T47D (cell line): ENCODE data around the gene FAAH.

Source experiments
- DNase-seq, 2 experiments: peaks; one replicate each; pipeline versions ENCODE4 v3.0.0 to v3.0.0-alpha.2; 2011 to 2012; ENCODE audit warnings: low read depth in 1 of 2, low spot score in 1 of 2
- JUND ChIP-seq: IDR thresholded peaks from 2 replicates; pipeline ENCODE4 v1.6.1; 2012; ENCODE audit warnings: low read depth
- in situ Hi-C: cut with HindIII; loops from 2 replicates; pipeline ENCODE4 v1.10.0; 2016; ENCODE audit warnings: low sequenced_read_pairs, low pct_unique_long_range_greater_than_20kb

FAAH gene

GRCh38 chr1:46413596-46413985 is 19.5 kb downstream of the FAAH start:
- DNase-seq = no peak
- in situ Hi-C loops = no loop called here
- no peak for TF ChIP-seq JUND

GRCh38 chr1:46415514-46415913 is 21.4 kb downstream of the FAAH start:
- no peak for DNase-seq
- no peak for TF ChIP-seq JUND
- in situ Hi-C loops = no loop called here

- in situ Hi-C loops = no loop called here
- DNase-seq = no peak
These were observed 24.9 kb downstream of the FAAH start for GRCh38 chr1:46418976-46419375.

GRCh38 chr1:46420533-46420915 is 26.4 kb downstream of the FAAH start:
- no peak for TF ChIP-seq JUND
- no peak for DNase-seq
- in situ Hi-C loops = no loop called here

More at GRCh38 chr1:46418976-46419375, 24.9 kb downstream of the FAAH start:
- TF ChIP-seq JUND = no peak

GRCh38 chr1:46421739-46422138 is 27.6 kb downstream of the FAAH start:
- no peak for DNase-seq
- TF ChIP-seq JUND = no peak
- in situ Hi-C loops = no loop called here

GRCh38 chr1:46422261-46422871 is 28.2 kb downstream of the FAAH start:
- in situ Hi-C loops = no loop called here
- TF ChIP-seq JUND = no peak
- no peak for DNase-seq

GRCh38 chr1:46423574-46424240 is 29.6 kb downstream of the FAAH start:
- DNase-seq = no peak
- in situ Hi-C loops = no loop called here
- TF ChIP-seq JUND = no peak

GRCh38 chr1:46424730-46425129 is 30.6 kb downstream of the FAAH start:
- DNase-seq = no peak
- TF ChIP-seq JUND = no peak
- in situ Hi-C loops = no loop called here

- TF ChIP-seq JUND = no peak
- DNase-seq = no peak
- in situ Hi-C loops = no loop called here
These were observed 31.6 kb downstream of the FAAH start for GRCh38 chr1:46425726-46426125.

GRCh38 chr1:46427541-46427940 is 33.4 kb downstream of the FAAH start:
- TF ChIP-seq JUND = no peak
- in situ Hi-C loops = no loop called here

GRCh38 chr1:46429436-46429835 is 35.3 kb downstream of the FAAH start:
- in situ Hi-C loops = no loop called here
- no peak for DNase-seq
- no peak for TF ChIP-seq JUND

More at GRCh38 chr1:46427541-46427940, 33.4 kb downstream of the FAAH start:
- DNase-seq = no peak

- in situ Hi-C loops = no loop called here
- no peak for DNase-seq
- TF ChIP-seq JUND = no peak
These were observed 37.6 kb downstream of the FAAH start for GRCh38 chr1:46431695-46432094.

- in situ Hi-C loops = no loop called here
These were observed 38.7 kb downstream of the FAAH start for GRCh38 chr1:46432781-46433327.

More at GRCh38 chr1:46432781-46433327, 38.7 kb downstream of the FAAH start:
- no peak for TF ChIP-seq JUND
- DNase-seq = no peak
